GM19395 (cell line): Measurements from ENCODE around the gene CARD16.

ENCODE experiments used
- ATAC-seq: cut with Tn5 transposase; IDR thresholded peaks from one replicate; pipeline ENCODE4 v1.9.1; 2021; ENCODE audit warnings: mild to moderate bottlenecking, moderate library complexity; ENCODE audit not compliant: unreplicated experiment

Gene CARD16

GRCh38 chr11:105051559-105051958, 6.4 kb upstream of the CARD16 start:
- ATAC-seq: no peak

GRCh38 chr11:105049481-105049880, 4.3 kb upstream of the CARD16 start:
- ATAC-seq: no peak

GRCh38 chr11:105046898-105047579, 1.9 kb upstream of the CARD16 start:
- ATAC-seq: no peak

- no peak for ATAC-seq
These were observed 651 bp upstream of the CARD16 start for GRCh38 chr11:105045676-105046296.

DNA sequence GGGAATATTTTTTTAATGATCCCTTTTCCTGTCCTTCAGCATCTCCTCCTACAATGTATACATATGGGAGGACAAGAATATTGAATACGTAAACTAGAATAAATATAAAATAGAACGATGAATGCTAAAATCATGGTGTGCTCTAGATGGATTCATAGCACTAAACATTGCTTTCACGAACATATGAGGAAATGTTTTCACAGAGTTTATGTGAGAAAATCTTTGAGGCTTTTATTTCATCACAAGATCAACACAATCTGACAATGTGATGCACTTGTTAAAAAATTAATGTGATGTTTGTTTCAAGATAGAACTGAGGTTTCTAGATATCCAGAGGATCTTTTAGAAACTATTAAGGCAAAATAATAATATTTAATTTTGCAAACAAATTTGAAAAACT, 3.0 kb downstream of the CARD16 start:
- no peak for ATAC-seq

DNA sequence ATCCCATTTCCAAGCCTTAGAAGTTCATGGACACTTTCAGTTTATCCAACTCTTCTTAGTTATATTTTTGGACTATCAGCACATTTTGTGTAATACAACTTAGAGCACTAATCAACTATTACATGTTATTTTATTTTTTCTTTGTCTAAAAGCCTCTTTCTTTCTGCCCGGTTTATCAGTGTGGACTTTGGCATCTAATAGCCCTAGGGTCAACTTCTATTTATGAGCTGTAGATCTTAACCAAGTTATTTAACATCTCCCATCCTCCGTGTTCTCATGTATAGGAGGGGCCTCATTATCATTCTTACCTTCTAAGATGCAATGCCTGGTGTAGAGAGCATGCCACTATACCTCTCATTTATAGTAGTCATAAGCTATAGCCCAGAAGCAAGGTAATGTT, 4.4 kb downstream of the CARD16 start:
- ATAC-seq: no peak

DNA sequence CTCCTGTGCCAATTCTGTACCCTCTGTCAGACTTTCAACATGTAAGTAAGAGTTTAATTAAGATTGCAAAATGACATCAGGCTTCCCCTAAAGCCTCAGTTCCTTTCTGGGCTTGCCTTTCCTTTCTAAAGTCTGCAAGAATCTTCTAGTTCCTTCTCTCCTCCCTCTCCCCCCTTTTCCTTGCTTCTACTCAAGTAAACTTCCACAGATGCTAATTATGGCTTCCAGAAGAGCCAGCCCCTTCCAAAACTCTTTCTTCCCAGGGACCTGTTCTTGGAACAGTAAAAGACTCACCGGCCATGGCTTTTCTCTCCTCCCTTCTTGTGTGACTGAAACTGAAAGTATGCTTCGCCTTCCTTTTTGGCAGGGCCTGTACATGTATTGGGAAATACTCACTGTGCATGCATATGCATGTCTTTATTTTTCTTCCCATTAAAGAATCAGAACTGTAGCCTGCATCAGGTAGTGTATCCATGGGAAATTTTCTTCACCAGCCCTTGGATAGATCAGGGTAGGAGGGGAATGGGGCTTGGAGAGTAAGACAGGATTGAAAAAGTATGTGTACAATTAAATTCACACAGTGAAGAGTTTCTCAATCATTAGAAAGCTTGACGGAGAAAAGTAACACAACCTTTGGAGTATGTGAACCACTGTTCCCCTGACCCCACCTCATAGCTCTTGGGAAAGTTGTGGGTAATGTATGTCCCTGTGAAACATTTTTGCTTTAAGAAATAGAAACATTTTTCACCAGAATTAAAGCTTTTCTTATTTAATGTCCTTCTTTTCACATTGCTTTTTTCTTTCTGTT, 10.1 kb downstream of the CARD16 start, which contains the start of gene CASP1:
Gene CASP1, minus strand, starts transcription at position 332 of the 808 bp plus-strand sequence. Its CDS starts 31 bp downstream, at position 301.
- peak; percentile 97 for ATAC-seq

- ATAC-seq: peak; percentile 7
These were observed 10.7 kb downstream of the CARD16 start for GRCh38 chr11:105034388-105034787.

DNA sequence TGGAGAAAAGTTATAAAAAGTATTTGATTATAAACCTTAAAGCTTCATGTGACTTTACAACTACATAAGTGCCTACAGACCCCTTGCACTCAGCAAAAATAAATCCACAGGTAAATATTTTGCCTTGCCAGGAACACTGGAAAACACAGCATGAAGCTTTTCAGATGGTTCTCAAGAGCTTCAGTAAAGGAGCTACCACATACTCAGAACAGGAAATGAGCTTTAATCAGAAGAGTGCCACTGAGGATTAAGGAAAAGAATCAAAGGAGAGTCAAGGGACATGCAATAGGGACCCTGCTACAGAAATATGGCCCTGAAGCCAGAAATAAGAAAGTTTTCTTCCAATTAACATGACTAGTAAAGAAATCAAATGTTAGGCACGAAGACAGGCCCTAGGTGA, 11.4 kb downstream of the CARD16 start:
- ATAC-seq: no peak

- ATAC-seq: no peak
These were observed 11.8 kb downstream of the CARD16 start for GRCh38 chr11:105033343-105033742.

DNA sequence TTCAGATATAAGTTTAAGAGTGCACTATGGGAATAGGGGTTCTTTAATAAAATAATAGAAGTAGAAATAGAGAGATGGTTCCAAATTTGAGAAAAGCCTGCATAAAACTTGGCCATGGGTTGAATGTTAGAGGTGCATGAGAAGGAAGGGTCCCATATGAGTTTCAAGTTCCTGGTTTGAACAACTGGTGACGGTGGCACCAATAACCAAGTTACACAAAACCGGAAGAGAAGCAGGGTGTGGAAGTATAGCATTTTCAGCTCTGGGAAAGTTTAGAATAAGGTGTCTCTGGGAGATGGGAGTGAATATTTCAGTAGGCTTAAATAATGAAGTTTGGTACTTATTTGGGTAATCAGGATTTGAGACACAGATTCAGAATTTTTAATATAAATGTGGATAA, 12.6 kb downstream of the CARD16 start:
- no peak for ATAC-seq

- ATAC-seq: no peak
These were observed 17.5 kb downstream of the CARD16 start for GRCh38 chr11:105027678-105028077.

- no peak for ATAC-seq
These were observed 20.7 kb downstream of the CARD16 start for GRCh38 chr11:105024394-105024793.

DNA sequence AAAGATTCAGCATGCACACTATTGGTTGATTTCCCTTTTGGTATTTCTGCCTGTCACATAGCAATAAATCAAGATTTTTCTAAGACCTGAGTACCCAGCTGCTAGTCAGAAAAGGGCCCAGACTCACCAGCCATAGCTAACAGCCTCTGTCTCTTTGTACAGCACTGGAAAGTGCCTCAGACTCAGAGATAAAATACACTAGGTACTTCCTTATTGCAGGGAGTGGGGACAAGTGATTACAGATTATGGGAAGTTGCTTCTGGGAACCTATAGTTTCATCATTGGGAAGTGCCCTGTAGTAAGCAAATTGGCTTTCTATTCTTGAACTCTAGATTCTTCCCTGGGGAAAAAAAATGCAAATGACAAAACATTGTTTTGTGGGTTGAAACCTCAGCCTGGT, 22.1 kb downstream of the CARD16 start, which contains the start of gene CASP5:
Gene CASP5, minus strand, starts transcription at position 166 of the 400 bp plus-strand sequence. Its CDS starts 32 bp downstream, at position 134.
- no peak for ATAC-seq

GRCh38 chr11:105022527-105022926, 22.6 kb downstream of the CARD16 start:
- ATAC-seq: no peak

- ATAC-seq: no peak
These were observed 37.7 kb downstream of the CARD16 start for GRCh38 chr11:105007463-105007862.

DNA sequence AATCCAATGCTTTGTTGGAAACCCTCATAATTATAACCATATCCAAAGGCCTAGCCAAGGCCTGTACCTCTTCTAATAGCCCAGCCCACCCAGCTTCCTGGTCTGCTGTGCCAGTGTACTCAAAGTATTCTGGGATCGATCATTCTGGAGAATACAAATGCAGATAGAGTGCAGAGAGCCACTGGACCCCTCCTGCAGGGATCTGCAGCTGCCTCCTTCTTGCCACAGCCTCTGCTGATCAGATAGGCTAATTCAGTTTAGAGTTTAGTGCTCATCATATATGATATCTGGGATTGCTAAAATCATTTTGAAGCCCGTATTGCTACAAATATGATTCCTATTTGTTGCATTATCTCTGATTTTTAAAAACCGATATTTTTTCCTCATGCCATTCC, 39.7 kb downstream of the CARD16 start:
- no peak for ATAC-seq

DNA sequence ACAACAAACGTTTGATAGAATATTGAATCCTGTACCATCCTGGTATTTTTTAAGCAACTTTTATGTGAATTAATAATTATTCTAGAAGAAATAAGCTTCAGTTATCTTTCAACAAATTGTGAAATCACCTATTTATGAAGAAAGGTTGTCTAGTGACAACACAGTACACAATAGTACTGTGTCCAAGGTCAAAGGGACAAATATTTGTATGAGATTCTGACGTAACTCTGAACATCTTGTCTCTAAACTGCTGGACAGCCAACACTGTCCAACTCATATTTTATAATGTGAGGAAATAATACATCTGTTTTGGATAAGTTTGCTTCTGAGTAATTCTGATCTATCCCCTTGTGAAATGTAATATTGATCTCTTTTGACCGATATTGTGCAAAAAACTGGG, 41.1 kb downstream of the CARD16 start:
- no peak for ATAC-seq

DNA sequence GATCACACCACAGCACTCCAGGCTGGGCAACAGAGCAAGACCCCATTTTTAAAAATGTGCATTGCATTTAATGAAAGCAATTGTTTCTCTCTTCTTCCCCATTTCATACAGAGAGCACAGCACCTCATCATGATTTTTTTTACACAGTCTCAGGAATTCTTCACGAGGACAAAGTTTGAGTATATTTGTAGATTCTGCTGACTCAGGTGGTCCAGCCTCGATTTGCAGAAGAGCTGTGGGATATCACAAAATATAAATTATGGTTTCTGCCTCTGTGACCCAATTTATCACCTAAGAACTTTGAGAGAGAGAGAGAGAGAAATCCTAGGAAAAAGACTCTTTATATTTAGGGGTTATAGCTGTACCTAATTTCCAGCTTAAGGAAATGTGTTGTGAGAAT, 42.0 kb downstream of the CARD16 start:
- ATAC-seq: no peak

DNA sequence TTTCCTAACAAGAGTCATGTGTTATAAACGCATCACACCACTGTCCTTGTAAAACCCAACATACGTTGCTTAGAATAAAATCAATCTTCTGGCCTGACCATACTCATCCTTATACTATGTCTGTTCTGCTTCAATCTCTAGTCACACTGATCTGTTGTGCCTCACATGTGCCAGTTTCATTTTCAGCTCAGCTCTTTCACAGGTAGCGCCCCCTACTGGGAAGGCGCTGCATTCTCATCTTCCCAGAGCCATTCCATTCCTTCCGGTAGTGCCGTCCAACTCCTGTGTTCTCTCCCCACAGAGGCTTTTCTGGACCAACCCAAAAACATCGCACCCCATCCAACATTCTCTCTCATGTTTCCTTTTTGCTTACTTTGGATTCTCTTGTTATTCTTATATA, 44.3 kb downstream of the CARD16 start:
- ATAC-seq: peak; percentile 88

DNA sequence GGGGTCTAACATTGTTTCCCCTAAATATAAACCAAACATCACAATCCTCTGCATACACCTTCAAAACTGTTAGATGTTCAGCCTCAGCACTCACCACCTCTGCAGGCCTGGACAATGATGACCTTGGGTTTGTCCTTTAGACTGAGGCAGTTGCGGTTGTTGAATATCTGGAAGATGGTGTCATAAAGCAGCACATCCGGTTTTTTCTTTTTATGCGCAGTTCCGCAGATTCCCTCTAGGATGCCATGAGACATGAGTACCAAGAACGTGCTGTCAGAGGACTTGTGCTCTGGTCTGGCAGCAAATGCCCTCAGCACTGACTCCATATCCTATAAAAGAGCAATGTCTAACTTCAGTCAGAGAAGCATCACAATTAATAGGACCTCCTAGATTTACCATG, 45.0 kb downstream of the CARD16 start:
- ATAC-seq: no peak

DNA sequence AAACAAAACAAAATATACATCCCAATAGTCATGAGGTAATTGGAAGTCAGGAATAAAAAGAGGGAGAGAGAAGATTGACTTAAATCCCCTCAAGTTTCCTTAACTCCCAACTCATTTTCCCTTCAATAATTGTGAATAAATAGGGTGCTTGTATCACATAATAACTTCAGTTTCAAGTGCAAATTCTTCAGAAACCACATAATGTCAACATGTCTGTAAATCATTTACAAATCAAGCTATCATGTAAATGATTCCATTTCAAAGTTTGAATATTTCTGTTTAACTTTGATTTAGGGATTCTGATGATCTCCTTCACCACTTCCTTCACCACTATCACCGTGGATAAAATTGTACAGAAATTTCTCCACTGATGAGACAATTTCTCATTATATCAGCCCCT, 45.4 kb downstream of the CARD16 start:
- ATAC-seq: no peak
